Hematopoietic multipotent progenitor cell (in vitro differentiated cells): ENCODE results near the gene UBE2U. TPM values are rescaled to one million over a fixed set of nuclear protein-coding genes. Genes with fewer than 3 reads are reported as not detected.
A peak's percentile ranks its signal among the peaks of the same experiment; 100 is the strongest.
"Not testable (repeated sequence)": the region's sequence is repeated elsewhere in the genome, so short reads cannot be mapped to it uniquely, and the experiment has no call there.

ENCODE experiments used
- DNase-seq, 3 donors: peaks; one replicate each; pipeline ENCODE4 v3.0.0-alpha.2; 2011 to 2015; ENCODE audit warnings: low read depth in 2 of 3, low spot score in 2 of 3
- total RNA-seq: library from RNA; depleted of rRNA; stranded (reverse); fragments of >200 nt; gene quantifications from one replicate; pipeline ENCODE4 v1.2.3, GENCODE V29; 2012

Gene UBE2U
- total RNA-seq, 1 donor = not detected

DNA sequence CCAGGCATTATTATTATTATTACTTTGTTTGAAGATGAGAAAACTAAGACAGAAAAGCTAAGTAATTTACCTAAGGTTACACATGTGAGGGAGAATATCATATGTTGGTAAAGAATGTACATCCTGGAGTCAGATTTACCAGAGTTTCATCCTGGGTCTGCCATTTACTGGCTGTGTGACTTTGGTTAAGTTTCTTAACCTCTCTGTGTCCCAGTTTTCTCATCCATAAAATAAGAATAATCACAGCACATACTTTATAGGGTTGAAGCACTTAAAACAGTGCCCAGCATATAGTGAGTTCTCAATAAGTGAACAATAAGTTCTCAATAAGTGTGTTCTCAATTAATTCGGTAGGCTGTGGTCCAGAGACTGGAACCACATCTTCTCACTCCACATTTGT, 32.5 kb downstream of the UBE2U start:
- no peak for DNase-seq

DNA sequence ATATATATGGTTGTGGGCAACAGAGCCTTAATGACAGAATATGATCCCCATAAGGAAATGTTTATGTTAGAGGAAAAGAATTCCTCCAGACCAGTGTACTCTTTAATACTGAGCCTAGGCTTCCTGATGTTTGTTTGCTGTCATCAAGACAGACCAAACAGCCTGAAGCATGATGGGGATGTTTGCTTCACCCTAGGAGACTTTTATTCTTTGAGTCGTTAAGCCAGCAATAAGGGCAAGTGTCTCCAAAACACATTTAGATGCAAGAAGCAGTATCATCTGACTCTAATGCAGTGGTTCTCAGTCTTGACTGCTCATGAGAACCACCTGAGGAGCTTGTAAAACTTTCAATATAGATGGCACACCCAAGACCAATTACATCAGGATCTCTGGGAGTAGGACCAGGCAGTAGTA, 33.1 kb downstream of the UBE2U start:
- DNase-seq = no peak

DNA sequence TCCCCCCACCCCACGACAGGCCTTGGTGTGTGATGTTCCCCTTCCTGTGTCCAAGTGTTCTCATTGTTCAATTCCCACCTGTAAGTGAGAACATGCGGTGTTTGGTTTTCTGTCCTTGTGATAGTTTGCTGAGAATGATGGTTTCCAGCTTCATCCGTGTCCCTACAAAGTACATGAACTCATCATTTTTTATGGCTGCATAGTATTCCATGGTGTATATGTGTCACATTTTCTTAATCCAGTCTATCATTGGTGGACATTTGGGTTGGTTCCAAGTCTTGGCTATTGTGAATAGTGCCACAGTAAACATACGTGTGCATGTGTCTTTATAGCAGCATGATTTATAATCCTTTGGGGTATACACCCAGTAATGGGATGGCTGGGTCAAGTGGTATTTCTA, 36.1 kb downstream of the UBE2U start:
- not testable (repeated sequence) for DNase-seq

DNA sequence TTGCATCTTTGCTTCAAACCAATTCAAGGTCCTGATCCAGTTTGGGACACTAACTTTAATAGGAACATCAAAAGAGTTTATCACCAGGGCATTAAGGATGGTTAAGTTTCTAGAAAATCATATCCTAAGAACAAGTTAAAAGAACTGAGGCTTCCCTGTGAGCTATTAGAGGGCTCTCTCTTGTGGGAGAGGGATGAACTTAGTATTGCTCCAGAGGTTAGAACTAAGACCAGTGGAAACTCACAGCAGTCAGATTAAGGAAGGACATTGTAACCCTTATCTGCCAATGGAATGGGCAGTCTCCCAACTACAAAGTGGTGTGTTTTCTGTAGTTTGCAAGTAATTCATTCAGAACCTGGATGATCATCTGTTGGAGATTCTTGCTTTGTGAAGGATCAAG, 36.8 kb downstream of the UBE2U start:
- no peak for DNase-seq

DNA sequence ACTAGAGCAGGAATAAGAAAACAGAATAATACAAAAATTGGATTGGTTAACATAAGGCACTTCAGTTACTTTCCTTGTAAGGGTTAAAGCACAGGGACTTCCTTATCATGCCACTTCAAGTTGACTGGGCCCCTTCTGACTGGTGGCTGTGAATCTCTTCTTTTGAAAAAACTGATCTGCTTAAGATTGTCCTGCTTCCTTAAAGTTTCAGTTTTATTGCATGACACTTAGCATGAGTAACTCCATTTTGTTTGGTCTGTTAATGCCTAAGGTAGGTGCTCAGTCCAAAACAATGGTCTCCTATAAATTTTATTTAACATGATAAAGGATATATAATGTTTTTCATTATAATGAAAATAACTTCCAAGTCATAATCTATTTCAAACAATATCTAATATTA, 37.6 kb downstream of the UBE2U start:
- DNase-seq = peak in 1 of 3 donors; percentile 7

DNA sequence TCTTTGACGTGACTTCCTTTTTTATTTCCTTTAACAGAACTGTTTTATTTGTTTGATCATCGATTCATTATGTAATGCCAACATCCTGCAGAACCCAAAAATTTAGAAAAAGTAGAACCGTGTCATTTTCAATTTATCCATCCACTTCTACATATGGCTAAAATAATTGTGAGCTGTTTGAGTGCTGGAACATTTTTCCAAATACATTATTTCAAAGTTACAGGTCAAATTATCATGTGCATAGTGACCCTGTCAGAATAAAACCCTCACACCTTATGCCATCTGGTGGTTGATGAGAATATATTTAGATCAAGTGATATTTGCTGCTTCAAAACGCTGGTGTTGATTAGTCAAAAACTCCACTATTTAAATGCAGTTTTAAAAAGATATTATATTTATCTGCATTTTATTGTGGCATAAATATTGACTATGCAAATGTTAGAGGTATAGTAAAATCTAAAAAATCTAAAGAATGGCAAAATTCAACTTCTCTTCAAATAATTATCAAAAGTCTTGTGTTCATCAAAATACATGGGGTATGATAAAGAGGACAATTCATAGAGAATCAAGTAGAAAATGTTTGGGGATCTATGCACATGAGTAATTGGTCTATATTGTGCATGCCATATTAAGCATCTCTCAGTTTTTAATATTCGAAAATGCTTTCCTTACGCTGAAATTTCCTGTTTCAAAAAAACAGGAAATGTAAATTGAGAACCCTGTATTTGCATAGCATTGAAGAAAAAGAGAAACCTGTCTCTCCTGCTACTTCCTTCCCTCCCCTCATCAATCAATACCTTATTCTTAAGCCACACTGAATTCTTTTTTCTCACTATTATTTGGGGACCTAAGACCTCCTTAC, 39.7 kb downstream of the UBE2U start:
- DNase-seq = peak in 2 of 3 donors; percentile 24 to 65

DNA sequence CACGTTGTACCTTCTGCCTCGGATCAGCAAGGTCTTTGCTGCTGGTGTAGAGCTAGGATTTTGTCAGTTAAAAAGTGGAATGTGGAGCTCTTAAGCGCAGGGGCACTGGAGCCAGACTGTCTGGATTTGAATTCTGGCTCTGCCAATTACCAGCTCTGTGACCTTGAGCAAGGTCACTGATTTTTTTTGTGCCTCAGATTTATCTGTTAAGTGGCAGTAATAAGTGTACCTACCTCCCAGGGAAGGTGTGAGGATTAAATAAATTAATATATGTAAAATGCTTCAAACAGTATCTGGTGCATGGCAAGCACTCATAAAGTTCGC, 40.3 kb downstream of the UBE2U start:
- no peak for DNase-seq

DNA sequence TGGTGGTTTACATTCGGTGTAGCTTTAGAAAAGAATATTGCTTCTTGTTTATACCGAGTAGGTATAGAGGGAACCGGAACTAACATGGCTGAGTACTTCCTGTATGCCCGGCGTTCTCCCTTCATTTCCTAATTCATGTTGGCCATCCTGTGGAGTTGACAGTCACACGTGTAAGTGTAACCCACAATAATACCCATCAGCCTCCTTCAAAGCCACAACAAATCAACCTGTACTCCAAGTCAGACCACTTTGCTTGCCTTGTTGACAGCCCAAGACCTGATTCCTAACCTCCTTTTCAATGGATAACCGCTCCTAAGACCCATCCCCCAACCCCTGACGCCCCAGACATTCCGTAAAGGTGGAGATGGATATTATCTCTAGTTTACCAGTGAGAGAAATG, 42.1 kb downstream of the UBE2U start:
- DNase-seq = peak in 1 of 3 donors; percentile 6

DNA sequence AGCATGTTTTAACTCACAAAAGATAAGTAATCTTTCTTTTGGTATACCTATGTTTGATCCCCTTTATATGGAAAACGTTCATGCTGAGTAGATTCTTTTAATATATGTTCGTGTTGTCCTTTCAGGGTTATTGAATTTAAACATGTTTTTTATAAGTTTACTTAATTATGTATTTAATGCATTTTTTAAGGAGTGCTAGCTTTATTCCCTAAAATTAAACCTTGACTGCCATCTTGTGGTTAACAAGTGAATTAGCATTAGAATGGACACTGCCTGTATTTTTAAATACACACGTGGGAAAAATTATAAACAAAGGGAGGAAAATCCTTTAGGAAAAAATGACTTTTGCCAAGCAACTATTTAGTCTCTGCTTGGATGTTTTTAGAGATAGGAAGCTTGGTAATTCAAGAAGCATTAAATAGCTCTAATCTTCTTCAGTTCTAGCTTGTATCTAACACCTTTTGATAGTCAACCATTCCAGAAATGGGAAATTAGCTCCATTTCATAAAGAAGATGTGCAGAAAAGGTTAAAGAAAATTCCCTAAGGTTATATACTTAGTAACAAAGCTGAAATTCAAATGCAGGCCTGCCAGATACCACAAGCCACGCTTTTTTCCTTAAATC, 43.0 kb downstream of the UBE2U start:
- DNase-seq = peak in 2 of 3 donors; percentile 26 to 62

DNA sequence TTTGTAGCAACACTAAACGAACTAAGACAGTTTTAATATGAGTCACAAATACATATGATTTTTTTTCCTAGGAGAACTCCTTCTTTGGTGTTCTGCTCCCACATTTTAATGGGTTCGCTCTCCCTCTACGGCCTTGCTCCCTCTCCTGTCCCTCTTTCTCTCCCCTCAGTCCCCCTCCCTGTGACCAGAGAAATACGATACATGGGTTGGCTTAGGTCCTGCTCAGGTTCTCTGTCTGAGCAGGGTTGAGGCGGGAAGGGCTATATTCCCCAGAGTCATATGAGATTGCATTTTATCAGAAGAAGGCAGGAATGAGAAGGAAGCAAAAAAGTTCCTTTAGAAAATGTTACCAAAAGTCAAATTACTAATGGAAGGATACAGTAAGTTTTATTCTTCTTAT, 44.6 kb downstream of the UBE2U start:
- no peak for DNase-seq

DNA sequence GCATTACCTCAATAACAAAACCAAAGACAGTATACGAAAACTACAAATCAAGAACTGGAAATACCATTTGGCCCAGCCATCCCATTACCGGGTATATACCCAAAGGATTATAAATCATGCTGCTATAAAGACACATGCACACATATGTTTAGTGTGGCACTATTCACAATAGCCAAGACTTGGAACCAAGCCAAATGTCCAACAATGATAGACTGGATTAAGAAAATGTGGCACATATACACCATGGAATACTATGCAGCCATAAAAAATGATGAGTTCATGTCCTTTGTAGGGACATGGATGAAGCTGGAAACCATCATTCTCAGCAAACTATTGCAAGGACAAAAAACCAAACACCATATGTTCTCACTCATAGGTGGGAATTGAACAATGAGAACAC, 47.0 kb downstream of the UBE2U start:
- not testable (repeated sequence) for DNase-seq

DNA sequence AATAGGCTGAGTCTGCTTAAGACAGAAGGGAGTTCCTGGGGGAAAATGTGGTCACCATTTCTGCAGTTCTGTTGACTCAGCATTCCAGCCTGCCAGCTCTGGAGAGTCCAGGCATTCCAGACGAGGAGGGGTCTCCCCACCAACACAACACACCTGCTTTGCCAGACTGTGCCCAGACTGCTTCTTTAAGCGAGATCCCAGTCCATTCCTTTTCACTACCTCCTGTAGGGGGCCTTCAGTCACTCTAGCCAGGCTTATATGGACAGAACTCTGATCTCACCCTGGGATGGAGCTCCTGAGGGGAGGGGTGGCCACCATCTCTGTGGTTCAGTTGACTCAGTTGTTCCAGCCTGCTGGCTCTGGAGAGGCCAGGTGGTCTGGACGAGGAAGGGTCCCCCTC, 48.5 kb downstream of the UBE2U start:
- DNase-seq = no peak

DNA sequence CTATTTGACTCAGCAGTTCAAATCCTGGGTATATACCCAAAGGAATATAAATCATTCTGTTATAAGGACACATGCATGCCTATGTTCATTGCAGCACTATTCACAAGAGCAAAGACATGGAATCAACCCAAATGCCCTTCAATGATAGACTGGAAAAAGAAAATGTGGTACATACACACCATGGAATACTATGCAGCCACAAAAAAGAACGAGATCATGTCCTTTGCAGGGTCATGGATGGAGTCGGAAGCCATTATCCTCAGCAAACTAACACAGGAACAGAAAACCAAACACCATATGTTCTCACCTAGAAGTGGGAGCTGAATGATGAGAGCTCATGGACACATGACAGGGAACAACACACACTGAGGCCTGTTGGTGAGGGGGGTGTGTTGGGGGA, 53.8 kb downstream of the UBE2U start:
- DNase-seq = not testable (repeated sequence)

DNA sequence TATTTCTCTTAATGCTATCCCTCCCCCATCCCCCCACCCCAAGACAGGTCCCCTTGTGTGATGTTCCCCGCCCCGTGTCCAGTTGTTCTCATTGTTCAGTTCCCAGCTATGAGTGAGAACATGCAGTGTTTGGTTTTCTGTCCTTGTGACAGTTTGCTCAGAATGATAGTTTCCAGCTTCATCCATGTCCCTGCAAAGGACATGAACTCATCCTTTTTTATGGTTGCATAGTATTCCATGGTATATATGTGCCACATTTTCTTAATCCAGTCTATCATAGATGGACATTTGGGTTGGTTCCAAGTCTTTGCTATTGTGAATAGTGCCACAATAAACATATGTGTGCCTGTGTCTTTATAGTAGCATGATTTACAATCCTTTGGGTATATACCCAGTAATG, 55.0 kb downstream of the UBE2U start:
- DNase-seq = not testable (repeated sequence)

DNA sequence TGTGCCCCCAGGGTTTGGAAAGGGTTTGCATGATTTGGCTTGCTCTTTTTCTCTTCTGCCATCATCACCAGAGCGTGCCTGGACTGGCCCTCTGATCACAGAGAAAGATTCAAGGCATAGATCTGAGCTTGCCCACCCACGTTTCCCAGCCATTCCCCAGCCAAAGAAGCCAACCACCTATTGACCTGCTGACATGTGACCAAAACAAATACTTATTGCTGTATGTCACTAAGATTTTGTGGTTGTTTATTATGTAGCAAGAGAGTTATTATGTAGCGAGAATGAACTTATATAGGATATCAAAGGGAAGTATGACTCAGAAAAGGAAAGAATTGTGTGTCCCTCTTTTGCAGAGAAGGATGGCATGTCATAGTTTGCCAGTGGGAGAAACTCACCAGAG, 59.9 kb downstream of the UBE2U start:
- DNase-seq = no peak

DNA sequence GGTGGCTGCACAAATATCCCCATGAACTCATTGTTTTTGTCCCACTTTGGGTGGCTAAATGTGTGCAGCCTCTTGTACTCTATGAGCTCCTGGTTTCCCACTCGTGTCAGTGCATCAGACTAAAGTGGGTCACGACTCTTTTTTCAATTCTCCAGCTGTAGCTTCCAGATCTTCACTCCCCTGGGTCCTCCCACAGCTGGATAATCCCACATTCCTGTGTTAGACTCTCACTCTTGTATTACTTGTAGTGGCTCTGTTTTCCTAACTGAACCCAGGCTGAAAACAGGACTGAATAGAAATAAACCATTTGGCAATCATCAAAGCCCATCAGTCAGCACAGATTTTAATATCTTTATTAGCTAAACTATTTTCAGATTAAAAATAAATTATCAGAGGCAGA, 60.4 kb downstream of the UBE2U start:
- no peak for DNase-seq

DNA sequence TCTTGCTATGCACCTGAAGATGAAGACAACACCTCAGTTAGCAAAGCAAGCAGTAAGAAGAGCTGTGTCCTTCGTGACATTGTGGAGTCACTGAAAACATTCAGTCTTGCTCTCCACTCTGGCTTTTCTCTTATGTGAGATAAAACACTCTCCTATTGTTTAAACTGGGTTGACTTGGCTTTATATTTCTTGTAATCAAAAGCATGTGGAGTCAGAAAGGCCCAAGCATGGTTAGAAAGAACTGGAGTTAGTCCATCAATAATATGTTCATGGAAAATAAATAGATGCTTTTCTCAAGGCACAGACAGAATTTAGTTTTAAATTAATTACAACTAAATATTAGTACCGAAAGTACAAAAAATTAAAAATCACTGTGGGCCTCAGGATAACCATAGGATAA, 61.7 kb downstream of the UBE2U start:
- no peak for DNase-seq

DNA sequence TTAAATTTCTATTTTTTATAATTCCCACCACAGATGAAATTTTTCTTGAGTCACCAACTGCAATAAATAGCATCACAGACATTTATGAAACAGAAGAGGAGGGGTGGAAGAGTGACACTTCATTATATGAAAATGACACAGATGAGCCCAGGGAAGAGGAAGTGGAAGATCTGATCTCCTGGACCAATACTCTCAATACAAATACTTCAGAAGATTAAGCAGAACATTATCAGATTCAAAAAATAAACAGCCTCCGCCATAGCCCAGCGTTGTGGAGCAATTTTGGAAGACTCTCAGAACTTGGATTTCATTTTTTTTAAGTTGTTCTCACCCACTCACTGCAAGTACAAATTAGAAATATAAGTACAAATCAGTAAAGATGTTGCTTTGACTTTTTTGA, 63.6 kb downstream of the UBE2U start:
- no peak for DNase-seq

DNA sequence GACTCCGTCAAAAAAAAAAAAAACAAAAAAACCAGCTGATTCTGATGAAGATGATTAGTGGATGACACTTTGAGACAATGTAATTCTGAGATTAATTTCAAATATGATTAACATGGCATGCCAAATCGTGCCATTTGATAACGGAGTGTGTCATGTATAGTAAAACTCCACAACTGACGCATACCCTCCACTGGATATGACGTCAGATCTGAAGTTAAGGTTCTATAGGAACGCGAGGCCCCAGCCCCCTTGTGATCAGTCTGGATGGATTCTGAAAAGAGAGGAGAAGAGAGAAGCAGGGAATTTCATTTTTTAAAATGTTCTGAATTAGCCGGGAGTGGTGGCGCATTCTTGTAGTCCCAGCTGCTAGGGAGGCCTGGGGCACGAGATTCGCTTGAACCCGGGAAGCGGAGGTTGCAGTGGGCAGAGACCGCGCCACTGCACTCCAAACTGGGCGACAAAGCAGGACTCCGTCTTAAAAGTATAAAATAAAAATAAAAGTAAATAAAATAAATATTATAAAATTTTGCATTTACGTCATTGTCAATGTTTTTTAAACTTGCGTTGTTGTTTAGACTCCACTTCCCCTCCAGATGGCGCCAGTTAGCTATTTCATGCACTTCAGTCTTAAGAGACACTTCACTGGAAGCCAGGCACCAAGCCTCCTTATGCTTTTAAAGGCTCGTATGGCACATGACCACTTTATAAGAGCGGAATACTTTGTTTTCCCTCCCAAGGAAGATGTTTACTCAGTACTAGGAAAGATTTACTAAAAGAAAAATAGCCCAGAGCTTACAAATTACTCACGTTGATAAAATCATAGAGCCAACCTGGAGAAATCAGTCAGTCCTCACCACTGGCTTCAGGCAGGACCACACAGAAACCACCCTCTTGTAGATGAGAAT, 65.5 kb downstream of the UBE2U start:
- DNase-seq = peak; percentile 36 to 88 (median 72)

DNA sequence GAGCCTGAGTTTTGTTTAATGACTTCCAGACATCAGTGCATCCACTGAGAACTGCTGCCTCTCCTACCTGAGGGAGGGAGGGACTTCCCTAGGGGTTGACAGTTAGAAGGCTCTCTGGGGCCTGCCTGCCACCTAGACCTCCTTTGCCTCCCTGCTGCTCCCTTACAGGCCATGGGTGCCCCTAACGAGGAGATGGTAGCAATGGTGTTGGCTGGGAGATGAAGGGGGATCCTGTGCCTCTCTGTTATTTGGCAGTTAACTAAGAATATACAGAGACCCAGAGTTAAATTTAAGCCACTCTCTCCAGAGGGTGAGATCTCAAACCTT, 66.1 kb downstream of the UBE2U start:
- DNase-seq = no peak

DNA sequence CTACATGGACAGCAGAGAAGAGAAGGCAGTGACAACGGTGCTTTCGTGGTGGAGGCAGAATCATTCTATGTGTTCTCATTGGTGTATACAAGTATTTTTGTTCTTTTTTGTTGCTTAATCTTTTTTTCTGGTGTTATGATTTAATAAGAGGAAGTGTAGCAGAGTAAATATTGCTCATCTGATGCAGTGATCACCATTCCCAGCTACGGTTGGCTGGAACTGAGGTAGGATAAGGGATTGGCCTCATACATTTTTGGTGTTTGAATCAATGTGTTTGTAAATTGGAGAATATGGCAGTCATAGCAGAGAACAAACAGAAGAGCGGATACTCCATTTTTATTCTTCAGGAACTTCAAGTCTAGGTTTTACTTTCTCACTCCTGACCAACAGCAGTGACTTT, 76.6 kb downstream of the UBE2U start:
- no peak for DNase-seq

DNA sequence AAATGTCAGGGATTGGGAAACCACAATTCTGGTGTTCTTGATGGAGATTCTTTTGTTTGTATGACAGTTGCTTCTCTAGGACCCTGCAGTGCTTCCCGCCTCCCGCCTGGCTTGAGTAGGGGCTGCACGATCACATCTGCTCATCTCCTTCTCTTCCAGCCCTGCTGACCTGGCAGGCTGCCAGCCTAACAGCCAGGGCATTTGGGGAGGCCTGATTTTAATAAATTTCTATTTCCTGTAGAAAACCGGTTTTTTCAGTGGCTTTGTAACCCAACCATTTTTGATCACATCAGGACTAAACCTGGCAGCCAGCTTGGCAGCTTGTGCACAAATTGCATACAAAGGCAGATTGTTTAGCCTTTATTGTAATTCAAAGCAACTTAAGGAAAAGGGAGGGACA, 78.9 kb downstream of the UBE2U start:
- peak in 1 of 3 donors; percentile 15 for DNase-seq
